ENCODE measurements around the gene CFAP46. TPM values are rescaled to one million over a fixed set of nuclear protein-coding genes. Genes with fewer than 3 reads are reported as not detected.

The CFAP46 gene
- total RNA-seq, 1 experiment from 2014 or later = 2.7 TPM

DNA sequence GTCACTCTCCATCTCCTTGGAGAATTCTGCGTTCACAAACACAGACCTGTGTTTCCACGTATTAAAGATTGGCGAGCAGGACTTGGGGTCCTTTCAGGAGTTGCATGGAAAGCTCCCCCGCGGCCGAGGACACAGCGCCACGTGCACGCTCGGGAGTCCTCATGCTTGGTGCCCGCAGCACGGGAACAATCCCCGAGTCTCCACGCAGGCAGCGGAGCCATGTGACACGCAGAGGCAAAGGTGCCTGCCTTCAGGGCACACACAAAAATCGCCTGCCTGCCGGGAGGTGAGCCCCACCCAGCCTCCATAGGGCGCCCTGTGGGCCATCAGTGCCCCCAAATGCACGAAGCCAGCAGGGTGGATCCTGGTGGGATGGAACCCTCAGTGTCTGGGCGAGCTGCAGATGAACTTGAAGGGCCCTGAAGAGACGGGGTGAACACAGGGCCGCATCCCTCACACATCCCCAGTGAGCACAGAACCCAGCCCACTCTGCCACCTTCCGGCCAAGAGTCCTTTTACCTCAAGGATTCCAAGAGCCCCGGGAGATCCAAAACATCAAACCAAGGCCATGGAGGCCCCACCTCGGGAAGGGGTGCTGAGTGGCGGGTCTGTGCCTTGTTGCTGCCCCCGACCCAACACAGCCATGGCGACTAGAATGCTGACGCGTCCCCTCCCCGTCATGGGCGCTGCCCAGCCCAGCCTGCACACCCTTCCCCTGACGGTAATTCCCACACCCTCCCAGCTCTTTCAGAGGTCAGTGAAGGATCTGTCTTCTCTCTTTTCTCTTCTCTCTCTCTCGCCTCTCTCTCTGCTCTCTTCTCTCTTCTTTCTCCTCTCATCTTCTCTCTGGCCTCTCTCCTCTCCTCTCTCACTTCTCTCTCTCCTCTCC is 55.9 kb downstream of the CFAP46 start:
- DNase-seq (ENCODE audit: extremely low read depth, low read depth) = peak; percentile 24

DNA sequence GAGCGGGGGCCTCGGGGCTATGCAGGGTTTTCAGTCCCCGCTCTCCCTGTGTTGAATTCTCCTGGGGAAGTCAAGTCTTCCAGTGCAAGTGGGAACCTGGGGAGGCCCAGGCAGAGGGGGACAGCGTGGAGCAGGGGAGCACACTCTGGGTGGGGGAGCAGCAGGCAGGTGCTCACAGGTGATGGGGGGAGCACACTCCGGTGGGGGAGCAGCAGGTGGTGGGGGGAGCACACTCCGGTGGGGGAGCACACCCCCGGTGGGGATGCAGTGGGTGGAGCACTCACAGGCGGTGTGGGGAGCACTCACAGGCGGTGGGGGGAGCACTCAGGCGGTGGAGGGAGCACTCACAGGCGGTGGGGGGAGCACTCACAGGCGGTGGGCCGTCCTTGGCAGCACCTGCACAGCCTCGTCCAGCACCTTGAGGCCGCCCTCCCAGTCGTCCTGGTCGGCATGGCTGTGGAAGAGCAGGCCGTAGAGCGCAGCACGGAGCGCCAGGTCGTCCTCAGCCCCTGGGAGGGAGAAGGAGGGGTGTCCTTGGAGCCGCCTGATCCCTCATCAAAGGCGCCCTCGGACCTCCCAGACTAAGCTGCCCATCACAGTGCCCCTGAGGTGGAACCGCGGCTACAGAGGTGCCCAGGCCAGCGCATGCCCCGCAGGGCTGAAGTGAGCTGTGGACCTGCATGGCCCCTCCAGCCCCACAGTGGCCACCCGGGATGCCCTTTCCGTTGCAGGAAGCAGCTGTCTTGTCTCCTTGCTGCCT is 56.7 kb downstream of the CFAP46 start:
- DNase-seq (ENCODE audit: extremely low read depth, low read depth) = no peak

DNA sequence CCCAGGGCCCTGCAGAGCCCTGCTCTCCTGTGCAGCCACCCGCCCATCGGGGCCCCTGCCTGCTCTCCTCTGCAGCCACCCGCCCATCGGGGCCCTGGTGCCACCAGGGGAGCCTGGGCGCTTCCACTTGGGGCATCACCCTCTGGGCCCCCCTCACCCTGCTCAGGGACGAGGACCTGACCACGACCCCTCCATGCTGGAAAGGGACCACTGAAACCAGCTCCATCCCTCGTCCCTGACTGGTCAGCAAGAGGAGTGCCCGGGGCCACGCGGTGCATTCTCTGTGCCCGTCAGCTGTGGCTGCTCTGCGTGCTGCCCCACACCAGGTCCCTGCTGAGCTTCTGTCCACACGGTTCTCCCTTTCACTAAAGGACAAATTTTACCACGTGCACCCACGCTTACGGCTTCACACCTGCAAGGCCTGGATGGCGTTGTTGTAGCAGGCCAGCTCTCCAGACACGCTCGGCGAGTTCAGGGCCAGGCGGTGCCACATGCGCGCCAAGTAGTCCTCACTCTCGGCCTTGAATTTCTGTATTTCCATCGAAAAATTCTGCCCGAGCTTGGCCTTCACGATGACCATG is 57.6 kb downstream of the CFAP46 start:
- DNase-seq (ENCODE audit: extremely low read depth, low read depth) = no peak

DNA sequence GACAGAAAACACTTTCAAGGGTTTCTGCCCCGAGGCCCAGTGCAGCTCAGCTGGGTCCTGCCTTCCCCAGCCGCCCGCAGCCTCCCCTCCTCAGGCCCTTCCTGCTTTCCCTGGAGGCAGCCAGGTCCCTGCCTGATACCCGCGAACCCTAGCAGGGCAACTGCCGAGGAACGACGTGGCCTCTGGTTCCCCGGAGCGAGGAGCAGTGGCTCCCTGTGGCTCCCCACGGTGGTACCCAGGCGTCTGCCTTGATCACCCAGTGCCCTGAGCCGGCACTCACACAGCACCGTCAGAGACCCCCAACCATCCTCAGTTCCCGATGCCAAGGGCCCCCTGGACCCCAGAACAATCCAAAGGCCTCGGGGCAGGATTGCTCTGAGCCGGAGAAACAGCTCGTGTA is 58.3 kb downstream of the CFAP46 start:
- no peak for DNase-seq (ENCODE audit: extremely low read depth, low read depth)

DNA sequence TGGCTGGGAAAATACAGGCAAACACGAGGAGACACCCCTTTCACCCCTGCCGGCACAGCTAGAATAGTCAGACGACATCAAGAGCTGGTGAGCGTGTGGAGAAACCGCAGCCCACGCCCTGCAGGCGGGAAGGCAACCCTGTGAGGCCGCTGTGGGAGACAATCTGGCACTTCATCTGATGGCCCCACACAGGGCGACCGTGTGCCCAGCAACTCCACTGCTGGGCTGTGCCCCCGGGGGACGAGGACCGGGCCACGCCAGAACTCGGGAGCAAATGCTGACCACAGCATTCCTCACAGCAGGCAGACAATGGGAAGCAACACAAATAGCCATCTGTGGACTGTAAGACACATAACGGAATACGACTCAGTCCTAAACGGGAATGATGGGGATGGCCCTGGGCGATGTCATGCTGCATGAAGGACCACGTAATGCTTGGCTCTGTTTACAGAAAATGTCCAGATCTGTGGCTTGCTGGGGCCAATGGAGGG is 58.9 kb downstream of the CFAP46 start:
- DNase-seq (ENCODE audit: extremely low read depth, low read depth) = no peak

DNA sequence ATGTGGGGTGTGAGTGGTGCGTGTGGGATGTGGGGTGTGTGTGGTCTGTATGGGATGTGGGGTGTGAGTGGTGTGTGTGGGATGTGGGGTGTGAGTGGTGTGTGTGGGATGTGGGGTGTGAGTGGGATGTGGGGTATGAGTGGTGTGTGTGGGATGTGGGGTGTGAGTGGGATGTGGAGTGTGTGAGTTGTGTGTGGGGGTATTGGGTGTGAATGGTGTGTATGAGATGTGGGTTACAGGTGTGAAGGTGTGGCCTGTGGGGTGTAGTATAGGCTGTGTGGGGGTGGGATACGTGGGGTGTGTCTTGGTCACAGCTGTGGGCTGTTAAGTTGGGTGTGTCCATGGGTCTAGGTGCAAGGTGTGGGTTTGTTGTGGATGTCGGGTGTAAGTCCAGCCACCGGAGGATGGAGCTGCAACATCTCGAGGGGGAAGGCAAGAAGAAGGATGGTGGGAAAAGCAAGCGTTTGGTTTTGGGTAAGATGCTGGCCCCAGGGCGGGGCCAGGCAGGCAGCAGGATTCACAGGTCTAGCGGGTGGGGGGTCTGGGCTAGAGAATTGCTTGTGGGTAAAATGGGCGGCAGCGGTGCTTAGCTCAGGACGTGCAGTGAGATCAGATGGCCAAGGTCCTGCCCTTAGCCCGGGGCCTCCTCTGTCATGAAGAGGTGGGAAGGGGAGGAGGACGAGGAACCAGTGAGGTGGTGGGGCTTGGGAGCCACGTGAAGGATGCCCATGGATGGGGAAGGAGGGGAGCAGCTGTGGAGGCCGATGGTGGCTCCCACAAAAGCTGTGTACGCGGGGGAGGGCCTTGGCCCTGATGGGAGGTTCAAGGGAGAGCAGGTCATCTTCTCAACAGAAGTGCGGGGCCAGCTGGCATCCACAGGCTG is 60.1 kb downstream of the CFAP46 start:
- DNase-seq (ENCODE audit: extremely low read depth, low read depth) = no peak

DNA sequence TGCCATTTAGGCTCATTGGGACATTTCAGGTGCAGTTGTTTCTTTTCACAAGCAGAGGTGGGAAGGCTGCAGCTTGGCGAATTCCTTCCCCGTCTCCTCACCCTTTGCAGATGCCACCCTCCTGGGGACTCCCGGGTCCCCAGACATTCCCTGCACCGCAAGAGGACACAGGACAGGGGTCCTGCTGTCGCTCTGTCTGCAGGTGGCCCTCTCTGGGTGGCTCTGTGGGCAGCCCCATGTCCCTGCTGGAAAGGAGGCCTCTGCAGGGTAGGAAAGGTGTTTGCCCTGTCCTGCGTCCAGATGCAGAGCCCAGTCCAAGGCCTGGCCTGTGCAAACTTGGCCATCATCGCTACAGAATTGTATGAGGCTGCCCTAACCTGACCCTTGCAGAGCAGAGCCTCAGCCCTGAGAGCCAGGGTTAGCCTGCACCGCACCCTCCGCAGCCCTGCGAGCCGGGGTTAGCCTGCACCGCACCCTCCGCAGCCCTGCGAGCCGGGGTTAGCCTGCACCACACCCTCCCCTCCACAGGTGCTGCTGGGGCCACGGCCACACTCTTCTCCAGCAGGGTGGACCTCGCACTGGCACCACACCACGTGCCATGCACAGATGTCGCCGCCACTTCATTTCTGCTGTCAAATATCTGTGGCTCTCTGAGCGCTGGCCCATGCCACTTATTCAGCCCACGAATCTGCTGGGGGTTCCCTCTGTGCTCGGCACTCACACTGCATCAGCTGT is 61.0 kb downstream of the CFAP46 start:
- no peak for DNase-seq (ENCODE audit: extremely low read depth, low read depth)

DNA sequence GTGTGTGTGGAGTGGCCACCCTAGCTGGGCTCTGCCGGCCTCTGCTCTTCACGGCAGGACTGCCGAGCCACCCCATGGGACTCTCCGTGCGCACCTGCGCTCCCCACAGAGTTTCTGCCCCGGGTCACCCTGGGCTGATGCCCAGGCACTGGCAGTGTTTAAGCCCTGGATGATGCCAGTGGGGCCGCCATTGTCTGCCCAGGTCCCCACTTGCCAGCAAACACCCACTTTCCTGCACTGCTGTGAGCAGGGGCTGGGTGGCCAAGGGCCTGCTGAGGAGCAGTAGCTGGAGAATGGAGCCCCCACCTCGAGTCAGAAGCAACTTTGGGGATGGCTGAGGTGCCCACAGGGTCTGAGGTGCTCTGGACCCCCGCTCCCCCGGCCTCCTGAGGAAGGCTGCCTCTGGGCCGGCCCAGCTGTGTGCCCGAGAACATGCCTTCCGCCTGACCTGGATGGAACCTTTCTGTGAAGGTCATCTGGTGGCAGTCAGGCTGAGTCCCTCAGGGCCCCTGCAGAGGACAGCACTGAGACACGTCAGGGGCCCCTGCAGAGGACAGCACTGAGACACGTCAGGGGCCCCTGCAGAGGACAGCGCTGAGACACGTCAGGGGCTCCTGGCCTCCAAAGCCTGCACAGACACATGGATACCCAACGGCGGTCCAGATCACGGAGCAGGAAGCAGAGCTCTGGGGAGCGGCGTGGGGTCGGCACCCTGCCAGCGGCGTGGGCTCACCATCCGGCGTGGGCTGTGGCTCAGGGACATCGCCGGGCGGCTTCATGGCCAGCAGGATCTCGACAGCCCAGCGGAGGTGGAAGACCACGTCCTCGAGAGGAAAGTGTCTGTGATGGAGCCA is 62.0 kb downstream of the CFAP46 start:
- DNase-seq (ENCODE audit: extremely low read depth, low read depth) = no peak

DNA sequence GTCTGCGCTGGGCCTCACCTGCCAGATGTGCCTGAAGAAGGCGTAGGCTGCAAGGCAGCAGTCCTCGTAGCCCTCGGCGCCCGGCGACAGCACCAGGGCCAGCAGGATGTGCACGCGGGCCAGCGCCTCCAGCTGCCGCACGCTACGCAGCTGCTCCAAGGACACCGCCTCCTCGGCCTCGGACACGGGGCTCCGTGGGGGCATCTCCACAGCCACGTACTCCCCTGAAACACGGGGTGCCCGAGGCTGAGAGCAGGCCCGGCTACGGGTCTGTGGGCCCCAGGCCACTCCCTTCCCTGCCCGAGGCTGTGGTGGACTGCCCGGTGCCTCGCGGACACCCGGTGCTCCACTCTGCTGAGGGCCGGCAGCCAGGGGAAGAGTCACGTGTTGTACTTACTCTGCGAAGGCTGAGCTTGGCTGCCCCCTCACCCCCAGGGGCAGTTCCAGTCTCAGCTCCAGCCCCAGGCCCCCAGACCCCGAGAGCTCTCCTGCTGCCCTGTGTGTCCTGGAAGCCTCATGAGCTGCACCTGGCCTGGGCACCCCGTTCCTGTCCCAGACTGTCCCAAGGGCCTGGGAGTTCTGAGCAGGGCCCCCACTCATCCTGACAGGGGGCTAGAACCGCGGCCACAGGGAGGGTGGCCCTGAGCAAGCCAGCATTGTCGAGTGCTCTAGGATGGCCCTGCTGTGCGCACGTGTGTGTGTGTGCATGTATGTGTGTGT is 62.8 kb downstream of the CFAP46 start:
- no peak for DNase-seq (ENCODE audit: extremely low read depth, low read depth)

DNA sequence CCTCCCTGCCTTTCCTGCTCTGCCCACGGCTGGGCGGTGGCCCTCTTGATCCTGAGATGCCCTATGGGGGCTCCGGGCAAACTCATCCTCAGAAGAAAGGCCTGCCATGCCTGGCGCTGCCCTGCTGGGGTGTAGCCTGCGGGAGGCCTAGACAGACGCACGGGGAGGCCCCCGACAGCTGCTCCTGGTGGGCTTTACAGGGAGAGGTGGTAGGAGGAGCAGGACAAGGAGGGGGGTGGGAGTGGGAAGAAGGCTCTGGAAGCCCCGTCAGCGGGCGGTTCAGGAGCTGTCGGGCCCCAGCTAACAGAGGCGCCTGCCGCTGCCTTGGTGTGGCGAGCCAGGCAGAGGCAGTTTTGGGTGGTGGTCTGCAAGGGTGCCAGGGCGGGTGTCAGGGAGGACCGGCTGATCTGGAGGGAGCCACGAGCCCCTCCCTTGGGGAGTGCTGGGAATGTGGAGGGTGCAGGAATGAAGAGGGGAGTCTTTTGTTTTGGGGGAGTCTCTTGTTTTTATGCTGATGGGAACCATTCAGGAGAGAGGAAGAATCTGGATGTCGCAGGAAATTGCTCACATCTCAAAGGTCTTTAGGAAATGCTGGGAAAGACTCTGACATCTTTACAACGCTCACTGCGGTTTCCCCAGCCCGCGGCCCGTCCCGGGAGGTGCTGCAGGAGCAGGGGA is 63.5 kb downstream of the CFAP46 start:
- no peak for DNase-seq (ENCODE audit: extremely low read depth, low read depth)

DNA sequence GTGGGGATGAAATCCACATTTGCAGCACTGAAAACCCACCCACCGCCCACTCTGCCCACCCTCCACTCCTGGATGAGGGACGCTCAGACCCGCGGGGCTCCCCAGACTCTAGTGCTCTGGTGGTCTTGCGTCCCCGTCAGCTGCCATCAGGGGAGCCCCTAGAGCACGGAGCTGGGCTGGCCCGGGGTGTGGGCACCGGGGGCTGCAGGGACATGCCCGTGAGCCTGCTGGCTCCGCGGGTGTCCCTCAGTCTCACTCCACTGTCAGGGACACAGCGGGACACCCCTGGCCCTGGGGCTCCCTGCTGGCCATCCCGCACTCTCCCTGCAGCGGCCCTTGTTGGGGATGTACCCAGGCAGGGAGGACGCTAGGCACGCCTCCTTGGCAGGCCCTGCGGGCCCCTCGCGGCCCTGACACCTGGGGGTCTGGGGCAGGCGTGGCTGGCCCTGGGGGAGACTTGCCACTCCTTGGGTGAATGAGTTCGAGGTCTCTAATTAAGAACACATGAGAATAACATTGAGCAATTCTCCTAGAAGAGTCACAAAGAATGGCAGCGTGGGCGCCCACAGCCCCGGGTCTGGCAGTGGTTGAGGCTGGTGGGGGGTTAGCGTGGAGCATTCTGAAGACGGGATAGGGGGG is 64.2 kb downstream of the CFAP46 start:
- no peak for DNase-seq (ENCODE audit: extremely low read depth, low read depth)

DNA sequence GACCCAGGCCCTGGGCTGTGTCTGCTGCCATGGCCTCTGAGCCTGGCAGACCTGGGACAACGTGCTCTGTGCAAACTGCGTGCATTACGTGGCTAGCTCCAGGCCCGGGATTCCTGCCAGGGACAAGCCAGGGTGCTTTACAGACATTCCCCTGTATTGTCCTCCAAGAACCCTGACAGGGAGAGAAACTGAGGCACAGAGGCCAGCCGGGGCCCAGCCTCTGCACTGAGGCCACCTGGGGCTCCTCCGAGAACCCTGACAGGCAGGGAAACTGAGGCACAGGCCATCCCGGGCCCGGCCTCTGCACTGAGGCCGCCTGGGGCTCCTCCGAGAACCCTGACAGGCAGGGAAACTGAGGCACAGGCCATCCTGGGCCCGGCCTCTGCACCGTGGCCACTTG is 64.9 kb downstream of the CFAP46 start:
- no peak for DNase-seq (ENCODE audit: extremely low read depth, low read depth)

DNA sequence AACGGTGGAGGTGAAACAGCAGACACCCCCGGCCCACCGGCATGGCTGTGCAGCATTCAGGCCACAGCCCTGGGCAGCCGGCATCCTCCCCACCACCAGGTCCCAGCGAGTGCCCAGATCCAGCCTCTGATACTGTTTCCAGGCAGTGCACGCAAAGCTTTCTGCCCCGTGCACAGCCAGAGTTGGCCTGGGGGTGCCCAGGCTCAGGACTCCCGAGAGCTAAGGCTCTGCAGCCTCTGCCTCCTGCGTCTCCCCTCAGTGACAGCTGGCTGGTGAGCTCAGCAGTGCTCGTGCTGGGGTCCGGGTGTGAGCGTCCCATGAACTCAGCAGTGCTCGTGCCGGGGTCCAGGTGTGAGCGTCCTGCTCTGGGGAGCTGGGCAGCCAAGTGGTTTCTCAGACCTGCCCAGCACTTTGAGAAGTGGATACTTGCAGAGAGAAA is 65.4 kb downstream of the CFAP46 start:
- DNase-seq (ENCODE audit: extremely low read depth, low read depth) = no peak

DNA sequence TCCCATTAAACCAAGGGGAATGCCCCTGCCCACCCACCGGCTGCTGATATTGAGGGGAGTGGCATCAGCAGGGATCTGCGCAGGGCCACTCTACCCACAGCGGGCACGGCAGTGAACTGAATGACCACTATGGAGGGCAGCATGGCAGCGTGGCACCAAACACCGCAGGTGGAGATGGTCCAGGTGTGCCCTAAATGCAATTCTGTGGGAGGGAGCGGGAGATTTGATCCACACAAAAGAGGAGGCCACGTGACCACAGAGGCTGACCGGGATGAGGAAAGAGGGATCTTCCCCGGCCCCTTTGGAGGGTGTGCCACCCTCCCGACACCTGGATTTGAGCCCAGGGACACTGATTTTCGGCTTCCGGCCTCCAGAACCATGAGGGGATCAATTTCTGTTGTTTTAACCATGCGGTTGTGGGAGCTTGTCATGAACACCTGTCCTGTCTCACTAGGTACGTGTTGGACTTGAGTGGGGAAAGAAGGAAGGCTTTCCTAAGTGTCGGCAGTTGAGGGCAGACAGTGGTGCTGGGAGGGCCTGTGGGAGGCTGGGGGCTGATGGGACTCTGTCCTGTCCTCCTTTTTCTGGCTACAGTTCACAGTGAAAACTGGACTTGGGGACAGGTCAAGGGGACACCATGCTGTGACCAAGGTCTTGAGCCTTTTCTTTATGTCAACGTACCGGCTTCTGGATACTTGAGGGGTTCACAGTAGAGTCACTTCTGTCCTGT is 66.1 kb downstream of the CFAP46 start:
- DNase-seq (ENCODE audit: extremely low read depth, low read depth) = no peak

DNA sequence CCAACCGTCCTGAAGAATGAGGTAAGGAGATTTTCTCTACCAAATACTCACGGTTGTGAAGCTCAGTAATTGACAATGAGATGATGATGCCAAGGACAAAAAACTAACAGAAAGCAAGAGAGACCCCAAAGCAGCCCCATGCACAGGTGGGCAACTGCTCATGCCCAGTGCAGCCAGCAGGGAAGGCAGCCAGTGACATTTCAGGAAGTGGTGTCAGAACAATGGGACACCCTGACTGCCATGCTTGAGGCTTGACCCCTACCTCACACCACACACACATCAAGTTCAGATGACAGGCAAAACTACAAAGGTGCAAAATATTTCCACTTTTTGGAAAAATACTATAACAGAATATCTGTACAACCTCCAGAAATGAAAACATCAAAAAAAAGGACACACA is 66.9 kb downstream of the CFAP46 start:
- no peak for DNase-seq (ENCODE audit: extremely low read depth, low read depth)

DNA sequence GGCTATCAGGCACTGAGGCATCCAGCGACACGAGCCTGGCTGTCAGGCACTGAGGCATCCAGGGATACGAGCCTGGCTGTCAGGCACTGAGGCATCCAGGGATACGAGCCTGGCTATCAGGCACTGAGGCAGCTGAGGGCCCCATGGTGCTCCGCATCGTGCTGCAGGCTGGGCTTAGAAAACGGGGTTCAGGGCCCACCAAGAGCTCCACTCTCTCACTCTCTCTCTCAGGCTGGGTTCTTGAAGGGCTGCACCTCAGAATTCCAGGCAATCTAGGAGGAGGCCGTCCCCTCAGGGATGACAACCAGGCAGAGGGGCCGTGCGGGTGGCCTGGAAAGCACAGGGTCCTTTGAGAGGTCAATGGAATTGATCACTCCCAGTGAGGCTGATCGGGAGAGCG is 69.0 kb downstream of the CFAP46 start:
- DNase-seq (ENCODE audit: extremely low read depth, low read depth) = no peak
